DLD1 (cell line): ENCODE results near the gene RPL39L.
"Not testable (repeated sequence)": the region's sequence is repeated elsewhere in the genome, so short reads cannot be mapped to it uniquely, and the experiment has no call there.

Experiments
- in situ Hi-C: cut with HindIII; loops from 2 replicates; pipeline ENCODE4 v1.10.0; 2017; ENCODE audit warnings: low sequenced_read_pairs

The RPL39L gene

DNA sequence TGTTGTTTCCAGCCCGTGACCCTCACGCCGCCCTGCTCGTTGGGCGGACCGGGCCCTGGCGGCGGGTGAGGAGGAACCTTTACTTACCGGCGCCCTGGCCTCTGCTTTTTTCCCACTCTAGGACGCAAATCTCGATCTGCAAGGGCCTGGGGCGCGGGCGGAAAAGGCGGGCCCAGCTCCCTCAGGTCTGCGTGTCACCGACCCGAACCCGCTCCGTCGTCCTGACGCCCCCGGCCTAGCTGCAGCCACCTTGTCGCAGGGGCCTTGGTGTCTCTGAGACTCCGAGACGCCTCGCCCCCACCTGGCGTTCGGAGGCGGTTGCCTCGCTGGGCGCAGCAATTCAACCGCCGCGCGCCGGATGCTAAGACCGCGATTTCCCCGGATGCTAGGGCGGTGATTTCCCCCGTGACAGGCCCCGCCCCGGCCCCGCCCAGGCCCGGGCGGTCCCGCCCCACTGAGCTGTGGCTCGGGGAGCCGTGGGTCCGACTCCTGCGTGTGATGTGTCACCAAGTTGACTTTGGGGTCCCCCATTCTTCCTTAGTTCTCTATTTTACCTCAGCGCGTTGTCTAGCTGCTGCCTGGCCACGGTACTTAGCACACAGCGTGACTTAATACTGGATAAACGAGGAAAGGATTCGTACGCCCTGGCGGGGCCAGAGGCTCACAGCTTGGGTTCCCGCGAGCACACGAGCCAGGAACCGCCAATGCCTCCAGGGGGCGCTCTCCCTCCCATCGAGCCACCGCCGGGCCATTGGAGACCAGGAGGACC is at the start of gene RPL39L:
Gene RPL39L, minus strand, starts transcription at position 371 of the 769 bp plus-strand sequence. CDS start 18,196 bp downstream, outside the sequence.
- in situ Hi-C loops = no loop called here

DNA sequence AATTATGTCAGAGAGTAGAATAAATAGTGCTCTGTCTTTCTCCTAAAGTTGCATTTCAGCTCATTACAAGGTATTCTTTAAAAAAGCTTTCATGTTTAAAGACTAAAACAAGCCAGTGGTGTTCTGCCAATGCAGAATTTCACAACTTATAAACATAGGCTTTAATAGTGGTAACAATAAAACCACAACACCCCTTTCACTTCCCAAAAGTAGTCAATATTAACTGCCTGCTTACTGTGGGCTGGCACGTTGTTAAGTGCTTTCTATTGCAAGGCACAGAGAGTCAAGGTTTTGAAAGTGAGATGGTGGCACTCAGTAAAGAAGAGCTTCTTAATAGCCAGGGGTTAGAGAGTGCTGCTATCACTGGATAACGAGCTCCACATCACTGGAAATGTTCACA is 49.6 kb upstream of the RPL39L start:
- in situ Hi-C loops = no loop called here

DNA sequence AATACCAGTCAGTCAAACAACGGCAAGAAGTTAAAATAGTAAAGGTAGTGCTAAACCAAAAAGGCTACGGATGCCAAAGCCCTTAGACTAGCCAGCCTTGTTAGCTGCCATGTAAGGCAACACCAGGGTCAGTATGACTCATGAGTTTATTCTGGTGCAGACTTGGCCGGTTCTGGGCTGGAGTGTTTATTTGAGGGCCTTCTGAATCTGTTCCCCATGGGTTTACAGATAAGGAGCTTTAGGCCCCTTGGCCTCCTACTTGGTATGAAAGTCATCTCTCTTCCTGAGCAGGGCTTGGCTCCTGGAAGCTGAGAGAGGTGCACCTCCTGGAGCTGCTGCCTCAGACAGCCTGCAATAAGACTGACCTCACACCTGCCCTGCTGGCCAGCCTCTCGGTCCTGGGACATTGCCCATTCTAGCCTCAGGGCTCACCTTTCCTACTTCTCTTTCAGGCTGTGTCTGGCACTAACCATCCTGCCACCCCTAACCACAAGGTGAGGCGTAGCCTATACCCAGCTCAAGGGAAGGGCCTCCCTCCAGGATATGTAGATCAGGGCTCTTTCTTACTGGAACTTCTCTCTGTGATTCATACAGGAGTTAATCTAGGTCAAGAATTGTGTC is 47.6 kb upstream of the RPL39L start:
- in situ Hi-C loops = no loop called here

DNA sequence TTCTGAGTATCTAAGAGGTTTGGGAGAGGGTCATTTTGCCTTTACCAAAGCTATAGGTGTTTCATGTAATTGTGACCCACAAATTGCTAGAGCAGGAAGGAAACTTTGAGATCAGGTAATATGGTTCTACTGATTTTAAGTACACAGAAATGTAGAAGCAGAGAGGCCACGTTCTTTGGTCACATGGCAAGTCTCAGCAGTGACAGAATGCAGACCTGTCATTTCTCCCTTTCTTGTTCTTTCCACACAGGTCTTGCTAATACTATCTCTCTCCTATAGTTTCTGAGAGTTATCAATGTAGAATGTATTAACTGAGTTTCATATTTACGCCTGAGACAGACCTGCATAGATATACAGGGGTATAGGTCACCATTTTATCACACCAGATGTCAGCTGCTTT is 47.1 kb upstream of the RPL39L start:
- in situ Hi-C loops = no loop called here

DNA sequence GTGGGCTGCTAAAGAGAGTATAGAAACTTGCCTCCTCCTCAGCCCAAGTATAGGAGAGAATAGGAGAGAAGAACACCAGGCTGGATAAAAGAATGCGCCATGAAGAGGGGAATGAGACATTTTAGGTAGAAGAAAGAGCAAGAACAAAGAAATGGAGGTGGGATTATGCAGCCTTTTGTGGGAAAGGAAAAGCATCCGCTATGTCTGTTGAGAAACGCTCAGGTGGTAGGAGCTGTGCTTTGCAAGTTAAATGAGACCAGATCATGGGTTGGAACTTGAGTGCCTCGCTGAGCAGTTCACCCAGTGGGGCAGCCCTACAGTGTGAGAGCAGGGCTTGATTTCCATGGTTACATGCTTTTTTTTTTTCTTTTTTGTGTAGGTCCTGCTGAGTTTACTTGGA is 46.5 kb upstream of the RPL39L start:
- in situ Hi-C loops = no loop called here

DNA sequence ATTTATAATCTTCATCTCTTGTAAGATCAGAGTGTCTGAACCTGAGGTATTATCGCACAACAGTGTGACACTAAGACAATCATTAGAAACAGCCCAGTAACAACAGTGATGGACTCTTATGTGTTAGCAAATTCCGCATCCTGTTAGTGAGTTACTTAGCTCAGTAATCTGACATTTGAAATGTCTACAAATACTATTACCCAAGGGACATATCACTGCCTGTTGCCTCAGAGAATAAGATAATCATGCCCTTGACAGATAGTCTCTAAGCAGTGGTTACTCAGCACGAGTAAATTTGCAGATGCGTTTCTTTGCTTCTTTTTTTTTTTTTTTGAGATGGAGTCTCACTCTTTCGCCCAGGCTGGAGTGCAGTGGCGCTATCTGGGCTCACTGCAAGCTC is 44.6 kb upstream of the RPL39L start:
- in situ Hi-C loops = no loop called here

DNA sequence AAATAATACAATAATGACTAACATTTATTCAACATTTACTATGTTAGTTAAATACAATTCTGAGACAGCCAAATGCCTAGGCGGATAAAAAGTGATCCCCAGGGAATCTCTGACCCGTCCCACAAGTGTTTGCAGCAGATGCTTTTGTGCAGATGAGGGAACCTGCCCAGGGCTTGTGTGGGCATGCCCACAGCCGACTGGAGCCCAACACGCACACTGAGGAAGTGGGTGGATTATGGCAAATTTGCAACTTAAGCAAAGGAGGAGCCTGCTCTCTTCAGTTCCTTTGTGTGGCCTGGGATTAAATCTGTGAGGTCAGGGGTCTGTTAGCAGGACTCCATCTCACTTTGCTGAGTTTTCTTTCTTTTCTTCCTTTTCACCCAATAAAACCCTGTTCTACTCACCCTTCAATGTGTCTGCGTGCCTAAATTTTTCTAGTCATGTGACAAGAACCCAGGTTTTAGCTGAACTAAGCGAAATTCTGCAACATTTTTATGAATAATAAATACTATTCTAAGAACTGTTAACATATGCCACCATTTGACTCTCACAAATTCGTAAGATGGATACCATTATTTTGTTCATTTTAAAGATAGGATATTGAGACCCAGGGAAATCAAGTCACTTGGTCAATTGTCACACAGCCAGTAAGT is 44.0 kb upstream of the RPL39L start:
- in situ Hi-C loops = no loop called here

DNA sequence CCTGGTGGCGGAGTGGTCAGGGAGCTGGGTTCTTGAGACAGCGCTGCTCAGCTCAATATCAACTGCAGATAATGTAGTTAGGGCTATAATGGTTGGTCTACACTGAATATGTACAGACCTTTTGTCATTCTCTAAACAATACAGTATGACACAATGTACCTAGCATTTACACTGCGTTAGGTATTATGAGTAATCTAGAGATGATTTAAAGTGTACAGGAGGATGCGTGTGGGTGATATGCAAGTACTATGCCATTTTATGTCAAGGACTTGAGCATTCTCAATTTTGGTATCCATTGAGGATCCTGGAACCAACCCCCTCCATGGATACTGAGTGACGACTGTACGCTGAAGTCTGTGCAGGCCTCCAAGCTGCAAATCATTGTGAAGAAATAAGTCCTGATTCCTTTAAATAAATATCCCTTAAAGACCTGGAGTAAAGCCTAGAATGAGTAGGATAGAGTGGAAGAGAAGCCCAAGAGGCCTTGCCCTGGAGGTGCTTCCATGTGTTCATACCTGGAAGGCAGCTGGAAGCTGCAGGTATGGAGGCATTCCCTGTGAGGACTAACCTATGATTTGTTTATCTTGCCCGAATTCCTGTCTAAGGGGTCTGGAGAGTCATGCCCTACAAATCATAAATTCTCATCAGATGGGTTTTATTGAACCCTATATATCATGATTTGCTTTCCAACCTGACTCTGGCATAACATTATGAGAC is 42.3 kb upstream of the RPL39L start:
- in situ Hi-C loops = no loop called here

DNA sequence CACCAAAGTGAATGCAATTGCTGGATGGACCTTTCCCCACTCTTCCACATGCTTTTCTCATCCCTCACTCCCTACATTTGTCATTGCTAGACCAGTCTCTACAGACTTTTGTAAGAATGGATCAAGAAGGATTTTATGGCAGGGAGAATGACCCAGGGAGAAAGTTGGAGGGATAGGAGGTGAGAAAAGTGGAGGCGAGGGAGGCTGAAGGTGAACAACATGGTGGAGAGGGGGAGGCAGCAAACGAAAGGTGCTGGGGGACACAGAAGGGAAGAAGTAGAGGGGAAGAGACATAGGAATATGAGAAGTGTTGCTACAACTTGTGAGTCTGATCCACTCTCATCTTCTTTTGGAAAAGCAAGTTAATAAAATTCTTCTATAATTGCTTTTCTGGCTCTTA is 33.6 kb upstream of the RPL39L start:
- in situ Hi-C loops = no loop called here

DNA sequence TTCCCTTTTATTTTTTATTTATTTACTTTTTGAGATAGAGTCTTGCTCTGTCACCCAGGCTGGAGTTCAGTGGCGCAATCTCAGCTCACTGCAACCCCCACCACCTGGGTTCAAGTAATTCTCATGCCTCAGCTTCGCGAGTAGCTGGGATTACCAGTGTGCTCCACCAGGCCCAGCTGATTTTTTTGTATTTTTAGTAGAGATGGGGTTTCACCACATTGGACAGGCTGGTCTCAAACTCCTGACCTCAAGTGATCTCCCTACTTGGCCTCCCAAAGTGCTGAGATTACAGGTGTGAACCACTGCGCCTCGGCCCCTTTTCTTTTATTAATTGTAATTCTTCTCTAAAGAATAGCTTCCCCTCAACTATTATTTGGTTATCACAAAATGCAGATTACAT is 31.6 kb upstream of the RPL39L start:
- in situ Hi-C loops = not testable (repeated sequence)

DNA sequence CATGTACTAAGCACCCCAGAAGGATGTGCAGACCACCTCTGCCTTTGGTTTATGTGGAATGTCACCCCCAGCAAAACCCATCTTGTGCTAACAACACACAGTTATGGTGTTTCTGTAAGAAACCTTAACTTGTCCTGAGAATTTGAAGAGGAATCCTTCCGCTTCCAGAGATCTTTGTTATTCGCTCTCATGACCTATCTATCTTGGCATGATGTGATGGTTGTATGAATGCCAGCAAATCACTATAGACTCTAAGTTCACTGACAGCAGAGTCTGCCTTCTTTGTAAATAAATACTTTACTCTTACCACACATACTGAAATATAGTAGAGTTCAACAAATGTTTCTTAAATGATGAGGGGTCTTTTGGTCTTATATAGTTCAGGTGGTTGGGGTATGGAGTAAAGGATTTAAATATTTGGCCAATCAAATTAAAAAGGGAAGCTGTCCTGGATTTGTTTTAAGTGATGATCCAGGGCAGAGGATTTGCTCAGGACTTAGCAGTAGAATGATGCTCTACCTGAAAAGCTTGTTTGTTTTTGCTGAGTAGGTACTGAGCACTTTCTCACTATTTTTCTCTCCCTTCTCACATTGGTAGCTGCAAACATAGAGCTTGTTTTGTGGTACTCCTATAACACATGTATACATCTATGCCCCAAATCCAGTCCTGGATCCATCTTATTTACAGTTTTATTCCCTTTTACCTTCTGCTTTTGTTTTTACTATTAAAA is 30.1 kb upstream of the RPL39L start:
- in situ Hi-C loops = no loop called here

DNA sequence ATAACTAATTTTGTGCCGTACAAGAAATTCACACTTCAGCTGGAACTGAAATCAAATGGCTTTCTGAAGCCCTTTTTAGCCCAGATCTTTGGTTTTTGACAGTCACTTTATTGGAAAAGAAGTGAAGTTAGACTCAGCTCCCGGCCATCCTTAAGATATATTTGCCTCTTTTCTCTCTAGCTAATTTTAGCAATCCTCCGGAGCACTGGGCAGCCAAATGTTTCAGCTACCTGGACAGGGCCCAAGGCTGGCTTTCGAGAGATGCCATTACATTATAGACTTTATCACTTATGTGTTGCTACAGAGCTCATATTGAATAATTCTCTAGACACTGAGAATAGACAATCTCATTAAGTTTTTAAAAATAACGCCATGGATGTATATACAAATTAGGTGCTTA is 28.5 kb upstream of the RPL39L start:
- in situ Hi-C loops = no loop called here

DNA sequence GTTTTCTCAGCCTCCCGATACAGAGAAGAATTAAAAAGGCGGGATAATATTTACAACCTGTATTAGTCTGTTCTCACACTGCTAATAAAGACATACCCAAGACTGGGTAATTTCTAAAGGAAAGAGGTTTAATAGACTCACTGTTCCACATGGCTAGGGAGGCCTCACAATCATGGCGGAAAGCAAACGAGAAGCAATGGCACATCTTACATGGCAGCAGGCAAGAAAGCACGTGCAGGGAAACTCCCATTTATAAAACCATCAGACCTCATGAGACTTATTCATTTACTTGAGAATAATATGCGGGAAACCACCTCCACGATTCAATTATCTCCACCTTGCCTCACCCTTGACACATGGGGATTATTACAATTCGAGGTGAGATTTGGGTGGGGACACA is 27.5 kb upstream of the RPL39L start:
- in situ Hi-C loops = no loop called here

DNA sequence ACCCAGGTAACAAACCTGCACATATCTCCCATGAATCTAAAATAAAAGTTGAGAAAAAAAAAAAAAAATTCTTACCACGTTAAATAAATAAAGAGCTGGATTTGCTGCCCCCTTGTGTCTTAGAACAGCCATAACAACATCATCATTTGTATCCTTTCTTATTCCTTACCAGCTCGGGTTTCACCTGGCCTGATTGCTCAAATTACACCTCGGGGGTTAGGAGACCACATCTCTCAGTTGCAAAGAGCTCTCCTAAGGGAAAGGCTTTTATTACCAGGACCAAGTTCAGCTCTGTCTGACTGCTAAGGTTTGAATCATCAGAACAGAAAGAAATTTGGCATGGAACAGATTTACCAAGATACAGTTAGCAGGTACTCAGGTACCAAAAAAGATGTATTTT is 25.8 kb upstream of the RPL39L start:
- in situ Hi-C loops = no loop called here

DNA sequence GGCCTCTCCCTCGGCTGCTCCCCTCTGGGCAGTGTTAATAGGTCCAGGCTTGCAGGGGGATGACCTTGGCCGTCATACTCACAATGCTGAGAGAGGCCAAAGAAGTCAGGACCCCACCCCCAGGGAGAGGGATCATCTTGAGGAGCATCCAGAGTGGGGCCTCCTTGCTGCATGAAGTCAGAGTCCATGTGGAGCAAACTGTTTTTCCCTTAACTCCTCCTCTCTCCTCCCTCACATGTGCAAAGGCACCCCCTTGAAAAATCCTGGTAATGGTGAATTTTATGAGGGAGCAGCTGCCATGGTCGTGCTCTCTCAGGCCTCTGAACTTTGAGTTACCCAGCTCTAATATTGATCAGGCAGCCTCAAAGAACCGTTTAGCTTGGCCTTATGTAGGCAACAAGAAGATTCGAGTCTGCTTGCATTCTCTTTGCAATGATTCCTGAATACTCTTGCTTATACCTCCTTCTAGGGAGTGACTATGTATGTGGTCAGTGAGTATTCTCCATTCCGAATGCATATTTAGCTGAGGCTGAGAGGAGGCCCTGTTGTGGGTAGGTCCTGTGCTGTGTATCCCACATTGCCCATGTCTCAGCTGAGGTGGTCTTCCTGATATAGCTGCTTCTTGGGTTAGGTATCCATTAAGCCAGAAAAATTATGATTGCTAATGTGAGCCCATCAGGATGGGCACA is 23.1 kb upstream of the RPL39L start:
- in situ Hi-C loops = no loop called here

DNA sequence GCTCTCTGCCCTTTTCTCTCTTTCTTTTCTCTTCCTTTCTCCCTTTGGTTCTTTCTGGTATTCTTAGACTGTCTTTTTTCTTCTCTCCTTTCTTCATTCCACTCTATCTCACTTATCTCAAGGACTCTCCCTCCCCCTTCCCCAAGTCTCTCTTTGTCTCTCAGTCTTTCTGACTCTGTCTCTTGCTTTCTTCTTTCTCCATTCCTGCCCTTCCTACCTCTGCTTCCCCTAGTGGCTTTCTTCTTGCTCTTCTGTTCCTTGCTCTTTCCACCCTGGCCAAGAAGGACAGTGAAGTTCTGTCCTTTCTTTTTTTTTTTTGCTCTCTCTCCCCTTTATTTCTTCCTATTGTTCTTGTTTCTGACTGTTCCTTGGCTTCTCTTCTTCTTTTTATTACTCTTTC is 22.3 kb upstream of the RPL39L start:
- in situ Hi-C loops = no loop called here

DNA sequence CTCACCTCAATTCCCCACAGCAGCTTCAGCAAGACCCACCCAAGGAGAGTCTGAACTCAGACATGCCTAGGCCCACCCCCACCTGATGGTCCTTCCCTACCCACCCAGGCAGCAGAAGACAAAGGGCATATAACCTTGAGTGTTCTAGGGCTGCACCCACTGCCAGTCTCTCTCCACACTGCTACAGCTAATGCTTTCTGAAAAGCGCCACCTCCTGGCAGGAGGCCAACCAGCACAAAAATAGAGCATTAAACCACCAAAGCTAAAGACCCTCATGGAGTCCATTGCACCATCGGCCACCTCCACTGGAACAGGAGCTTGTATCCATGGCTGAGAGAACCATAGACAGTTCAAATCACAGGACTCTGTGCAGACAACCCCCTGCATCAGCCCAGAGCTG is 11.3 kb upstream of the RPL39L start:
- in situ Hi-C loops = no loop called here

DNA sequence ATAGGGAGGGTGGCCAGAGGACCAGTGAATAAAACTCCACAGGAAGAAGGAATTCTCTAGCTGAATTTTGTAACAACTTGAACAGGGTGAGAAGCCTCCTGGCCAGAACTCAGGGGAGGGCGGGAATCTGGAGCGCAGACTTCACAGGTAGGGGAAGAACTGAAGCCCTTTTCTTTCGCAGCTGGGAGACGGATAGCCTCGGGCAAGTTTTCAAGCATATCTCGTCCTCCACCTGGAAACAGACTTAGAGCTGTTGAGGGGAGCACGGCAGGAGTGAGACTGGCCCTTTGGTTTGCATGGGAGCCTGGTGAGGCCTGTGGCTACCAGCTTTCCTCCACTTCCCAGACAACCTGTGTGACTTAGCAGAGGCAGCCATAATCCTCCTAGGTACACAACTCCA is 10.9 kb upstream of the RPL39L start:
- in situ Hi-C loops = no loop called here

DNA sequence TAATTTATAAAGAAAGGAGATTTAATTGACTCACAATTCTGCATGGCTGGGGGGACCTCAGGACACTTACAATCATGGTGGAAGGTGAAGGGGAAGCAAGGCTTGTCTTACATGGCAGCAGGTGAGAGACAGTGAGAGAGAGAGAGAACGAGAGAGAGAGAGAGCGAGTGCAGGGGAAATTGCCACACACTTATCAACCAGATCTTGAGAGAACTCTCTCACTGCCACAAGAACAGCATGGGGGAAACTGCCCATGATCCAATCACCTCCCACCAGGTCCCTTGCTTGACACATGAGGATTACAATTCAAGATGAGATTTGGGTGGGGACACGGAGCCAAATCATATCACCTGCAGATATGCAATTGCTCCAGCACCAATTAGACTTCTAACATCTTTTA is 7.1 kb upstream of the RPL39L start:
- in situ Hi-C loops = no loop called here

DNA sequence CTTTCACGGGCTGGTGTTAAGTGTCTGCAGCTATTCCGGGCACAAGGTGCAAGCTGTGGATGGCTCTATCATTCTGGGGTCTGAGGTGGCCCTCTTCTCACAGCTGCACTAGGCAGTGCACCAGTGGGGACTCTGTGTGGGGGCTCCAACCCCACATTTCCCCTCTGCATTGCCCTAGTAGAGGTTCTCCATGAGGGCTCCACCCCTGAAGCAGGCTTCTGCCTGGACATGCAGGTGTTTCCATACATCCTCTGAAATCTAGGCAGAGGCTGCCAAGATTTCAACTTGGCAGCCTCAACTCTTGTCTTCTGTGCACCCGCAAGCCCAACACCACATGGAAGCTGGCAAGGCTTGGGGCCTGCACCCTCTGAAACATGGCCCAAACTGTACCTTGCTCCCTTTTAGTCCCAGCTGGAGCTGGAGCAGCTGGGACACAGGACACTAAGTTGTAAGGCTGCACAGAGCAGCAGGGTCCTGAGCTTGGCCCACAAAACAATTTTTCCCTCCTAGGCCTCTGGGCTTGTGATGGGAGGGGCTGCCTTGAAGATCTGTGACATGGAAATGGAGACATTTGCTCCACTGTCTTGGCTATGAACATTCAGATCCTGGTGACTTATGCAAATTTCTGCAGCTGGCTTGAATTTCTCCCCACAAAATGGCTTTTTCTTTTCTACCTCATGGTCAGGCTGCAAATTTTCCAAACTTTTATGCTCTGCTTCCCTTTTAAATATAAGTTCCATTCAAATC is 6.0 kb upstream of the RPL39L start:
- in situ Hi-C loops = no loop called here
